GM12801 (cell line): ENCODE measurements around the gene SLC25A21.

ENCODE experiments used
- CTCF ChIP-seq: IDR thresholded peaks from one replicate; pipeline ENCODE4 v1.5.1; 2011; ENCODE audit warnings: control low read depth; ENCODE audit not compliant: insufficient read length; ENCODE audit errors: extremely low read depth

SLC25A21 gene

GRCh38 chr14:36847366-36847765 is 325.0 kb downstream of the SLC25A21 start:
- no peak for TF ChIP-seq CTCF

GRCh38 chr14:36845356-36846012 is 326.9 kb downstream of the SLC25A21 start:
- no peak for TF ChIP-seq CTCF

GRCh38 chr14:36844443-36845195 is 327.8 kb downstream of the SLC25A21 start:
- TF ChIP-seq CTCF = no peak

- TF ChIP-seq CTCF = no peak
Measured at GRCh38 chr14:36843410-36843809, 329.0 kb downstream of the SLC25A21 start.

GRCh38 chr14:36835128-36835527 is 337.3 kb downstream of the SLC25A21 start:
- TF ChIP-seq CTCF = no peak

- TF ChIP-seq CTCF = no peak
Measured at GRCh38 chr14:36834293-36834692, 338.1 kb downstream of the SLC25A21 start.

- no peak for TF ChIP-seq CTCF
Measured at GRCh38 chr14:36829547-36829946, 342.9 kb downstream of the SLC25A21 start.
